C1 segment of cervical spinal cord (tissue), 14 donors: ENCODE results near the gene POLR2M.

ENCODE experiments used
- DNase-seq, 14 donors: peaks; one replicate each; lab custom pipeline; 2025; lab: John Stamatoyannopoulos, UW

The POLR2M gene

DNA sequence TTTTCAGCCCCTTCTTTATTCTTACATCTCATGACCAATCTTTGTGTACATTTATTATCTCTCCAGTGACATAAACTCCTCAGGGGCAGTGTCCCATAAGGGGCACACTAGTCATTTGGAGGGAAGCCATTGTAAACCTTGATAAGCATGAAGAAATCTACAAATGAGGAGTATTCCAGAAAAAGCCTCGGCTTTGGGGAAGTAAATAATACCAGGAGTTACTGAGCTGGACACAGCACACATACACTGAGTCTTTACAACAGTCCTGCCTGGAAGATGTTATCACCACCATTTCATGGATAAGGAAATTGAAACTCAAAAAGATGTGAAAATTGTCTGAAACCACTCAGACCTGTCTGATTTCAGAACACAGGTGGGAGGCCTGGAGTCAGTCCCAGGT lies 15.4 kb upstream of the POLR2M start:
- no peak for DNase-seq

- no peak for DNase-seq
These were observed 13.8 kb upstream of the POLR2M start for GRCh38 chr15:57692709-57693108.

DNA sequence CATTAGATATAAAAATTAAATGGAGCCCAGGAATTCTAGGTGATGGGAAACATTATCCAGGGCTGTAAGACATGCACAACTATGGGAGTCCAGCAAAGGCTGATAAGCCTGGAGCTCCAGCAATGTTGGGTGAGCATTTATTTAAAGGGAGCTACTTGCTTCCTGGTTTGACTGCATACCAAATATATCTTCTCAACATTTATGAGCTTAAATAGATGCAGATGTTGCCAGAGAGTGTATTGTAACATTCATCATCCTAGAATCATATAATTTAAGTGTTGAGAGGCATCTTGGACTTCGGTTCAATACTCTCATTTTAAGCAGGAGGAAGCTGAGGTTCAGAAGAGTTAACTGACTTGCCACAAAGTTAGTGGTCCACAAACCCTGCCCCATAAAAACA lies 12.2 kb upstream of the POLR2M start:
- no peak for DNase-seq

- no peak for DNase-seq
These were observed 10.4 kb upstream of the POLR2M start for GRCh38 chr15:57696146-57696545.

GRCh38 chr15:57697588-57697987 lies 8.9 kb upstream of the POLR2M start:
- DNase-seq = no peak

GRCh38 chr15:57698243-57698642 lies 8.3 kb upstream of the POLR2M start:
- no peak for DNase-seq

GRCh38 chr15:57698991-57699390 lies 7.5 kb upstream of the POLR2M start:
- DNase-seq = no peak

DNA sequence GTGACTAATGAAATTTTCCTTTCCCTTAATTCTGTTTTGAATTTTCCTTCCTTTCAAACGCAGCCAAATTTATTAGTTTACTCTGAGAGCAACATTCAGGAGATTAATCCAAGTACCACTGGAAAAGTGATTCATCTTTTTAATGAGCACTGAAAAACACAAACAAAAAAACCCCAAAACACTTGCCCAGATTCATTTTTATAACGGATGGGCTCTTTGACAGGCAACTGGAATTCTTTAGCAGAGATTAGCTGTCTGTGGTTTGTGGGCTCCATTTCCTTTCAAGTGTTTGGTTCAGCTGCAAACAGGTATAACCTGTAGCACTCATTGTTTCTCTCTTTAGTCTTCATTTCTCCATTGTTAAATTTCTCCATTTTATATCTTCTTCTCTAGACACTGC lies 3.1 kb upstream of the POLR2M start:
- no peak for DNase-seq

- no peak for DNase-seq
These were observed 2.1 kb upstream of the POLR2M start for GRCh38 chr15:57704441-57704840.

DNA sequence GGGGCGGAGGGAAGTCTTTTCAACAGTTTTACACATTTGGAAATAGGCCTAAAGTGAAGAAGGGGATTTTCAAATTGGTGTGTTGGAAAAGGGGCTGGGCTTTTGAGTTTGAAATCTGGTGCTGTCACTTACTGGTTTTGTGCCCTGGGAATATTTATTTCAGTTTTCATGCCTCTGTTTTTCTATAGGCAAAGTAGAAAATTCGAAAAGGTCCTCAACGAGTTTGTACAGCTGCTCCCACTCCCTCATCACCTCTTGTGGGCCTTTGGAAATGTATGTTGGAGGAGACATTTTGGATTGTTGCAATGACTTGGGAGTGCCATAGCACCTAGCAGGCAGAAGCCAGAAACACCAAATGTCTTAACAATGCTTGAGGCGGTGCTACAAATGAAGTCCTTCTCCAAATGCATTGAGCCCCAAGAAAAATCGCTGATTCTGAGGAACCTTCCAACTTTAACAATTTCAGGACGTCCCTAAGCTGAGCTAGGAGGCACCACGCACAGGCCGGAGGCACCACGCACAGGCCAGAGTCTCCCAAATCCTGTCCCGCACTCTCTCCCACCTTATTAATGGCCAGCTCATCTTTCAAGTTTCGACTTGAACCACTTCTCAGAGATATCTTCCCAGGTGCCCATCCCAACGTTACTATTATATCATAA lies 639 bp upstream of the POLR2M start:
- no peak for DNase-seq

DNA sequence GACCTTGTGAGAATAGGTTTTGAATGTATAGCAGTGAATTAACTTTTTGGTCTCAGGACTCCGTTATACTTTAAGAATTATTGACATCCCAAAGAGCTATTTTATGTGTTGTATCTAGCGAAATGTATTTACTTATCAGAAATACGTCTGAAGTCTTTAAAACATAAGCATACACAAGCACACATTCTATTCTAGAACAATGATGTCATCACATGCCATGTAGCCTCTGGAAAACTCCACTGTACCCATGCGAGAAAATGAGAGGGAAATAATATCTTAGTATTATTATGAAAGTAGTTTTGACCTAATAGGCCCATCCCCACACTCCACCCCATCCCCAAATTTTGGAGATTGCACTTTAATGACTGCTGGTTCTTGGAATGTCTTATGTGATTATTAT lies 1.5 kb downstream of the POLR2M start:
- no peak for DNase-seq

GRCh38 chr15:57718309-57718708 lies 11.8 kb downstream of the POLR2M start:
- no peak for DNase-seq

DNA sequence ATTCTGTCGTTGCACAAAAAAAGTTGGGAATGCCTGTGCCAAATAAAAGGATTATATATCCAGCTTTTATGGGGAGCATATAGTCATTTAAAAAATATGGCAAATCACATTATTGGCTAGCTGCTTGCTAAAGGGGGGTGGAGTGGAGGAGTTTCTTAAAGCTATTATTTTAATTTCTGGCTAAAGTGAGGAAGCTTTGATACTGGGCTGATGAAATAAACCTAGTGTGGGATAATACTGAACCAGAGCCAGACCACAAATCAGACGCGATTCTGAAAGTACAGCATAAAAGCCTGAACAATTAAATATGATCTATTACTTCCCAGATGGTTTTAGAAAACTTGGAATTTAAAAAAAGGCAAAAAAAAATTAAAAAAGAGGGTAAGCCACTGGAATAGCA lies 14.4 kb downstream of the POLR2M start:
- no peak for DNase-seq

GRCh38 chr15:57726411-57726810 lies 19.9 kb downstream of the POLR2M start:
- no peak for DNase-seq

- DNase-seq = no peak
These were observed 20.5 kb downstream of the POLR2M start for GRCh38 chr15:57727031-57727430.

DNA sequence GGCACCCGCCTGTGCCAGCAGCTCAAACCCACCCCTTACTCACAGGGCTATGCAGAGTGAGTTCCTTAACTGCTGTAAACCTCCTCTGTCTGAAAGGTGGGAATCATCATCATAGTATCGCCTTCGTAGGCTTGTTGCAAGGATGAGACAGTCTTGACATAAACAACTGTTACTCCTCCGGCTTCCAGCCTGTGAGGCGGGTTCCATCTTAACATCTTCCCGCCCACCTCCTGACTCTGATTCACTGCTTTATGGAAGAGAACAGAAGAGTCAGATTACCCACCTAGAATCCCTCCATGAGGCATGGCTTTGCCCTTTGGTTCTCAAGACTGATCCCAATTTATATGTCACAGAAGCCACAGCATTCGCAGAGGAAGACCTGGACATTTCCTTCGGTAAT lies 21.9 kb downstream of the POLR2M start:
- no peak for DNase-seq

GRCh38 chr15:57730876-57731275 lies 24.4 kb downstream of the POLR2M start:
- DNase-seq = no peak

- DNase-seq = no peak
These were observed 25.1 kb downstream of the POLR2M start for GRCh38 chr15:57731530-57732103.

GRCh38 chr15:57732526-57733331 lies 26.2 kb downstream of the POLR2M start:
- peak in 5 of 14 donors; percentile 5 to 24 (median 12) for DNase-seq

DNA sequence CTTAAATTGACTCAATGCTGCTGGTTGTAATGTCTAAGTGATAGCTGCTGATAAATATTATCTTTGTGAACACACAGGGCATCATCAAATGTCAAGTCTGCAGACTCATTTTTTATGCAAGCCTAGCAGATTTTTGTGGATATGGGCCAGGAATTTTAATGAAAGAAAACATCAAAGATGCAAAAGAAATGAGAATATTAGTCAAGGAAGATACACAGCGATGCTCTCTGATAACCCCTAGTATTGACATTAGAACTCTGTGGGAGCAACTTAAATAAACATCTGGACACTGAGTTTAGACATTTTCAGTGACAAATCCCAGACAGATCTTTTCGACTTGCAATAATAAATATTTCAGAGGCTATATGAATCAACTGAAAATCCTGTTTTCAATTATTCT lies 28.3 kb downstream of the POLR2M start:
- no peak for DNase-seq

DNA sequence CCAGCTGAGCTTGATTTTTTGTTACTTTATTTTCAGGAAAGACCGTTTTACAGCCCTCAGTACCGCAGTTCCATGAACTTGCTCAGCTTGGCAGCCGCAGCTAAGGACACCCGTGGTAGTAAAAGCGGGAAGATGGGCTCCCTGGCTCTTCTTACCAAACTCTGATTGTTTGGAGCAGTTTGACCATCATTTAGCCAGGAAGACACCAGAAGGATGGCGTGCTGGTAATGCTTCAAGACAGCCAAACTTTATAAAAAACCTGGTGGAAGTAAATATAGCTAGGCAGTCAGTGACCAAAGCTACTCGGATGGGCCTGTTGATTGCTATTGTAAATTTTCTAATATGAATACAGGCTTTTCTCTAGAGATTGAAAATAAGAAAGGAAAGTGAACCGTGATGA lies 28.9 kb downstream of the POLR2M start:
- DNase-seq = peak in 1 of 14 donors; percentile 13

GRCh38 chr15:57735891-57736290 lies 29.4 kb downstream of the POLR2M start:
- DNase-seq = peak in 3 of 14 donors; percentile 13 to 34 (median 13)

DNA sequence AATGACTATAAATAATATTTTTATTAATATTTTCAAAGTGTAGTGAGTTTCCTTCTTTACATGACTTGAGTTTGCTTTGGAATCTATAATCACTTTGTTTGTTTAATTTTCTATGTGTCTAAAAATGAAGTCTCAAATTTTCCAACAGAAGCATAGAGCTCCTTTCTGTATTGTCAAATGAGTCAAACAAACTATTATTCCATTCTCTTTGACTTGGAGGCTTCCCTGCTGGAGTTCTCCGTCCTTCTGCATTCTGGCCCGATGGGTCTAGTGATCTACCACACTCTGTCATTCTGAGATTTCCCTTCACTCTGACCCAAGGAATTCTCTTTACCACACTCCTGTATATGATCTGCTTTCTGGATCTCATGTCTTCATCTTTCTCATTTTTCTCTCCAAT lies 30.1 kb downstream of the POLR2M start:
- DNase-seq = no peak
